ENCODE results near the gene LINGO3.
"Not testable (repeated sequence)": the region's sequence is repeated elsewhere in the genome, so short reads cannot be mapped to it uniquely, and the experiment has no call there.

The LINGO3 gene, protein sequence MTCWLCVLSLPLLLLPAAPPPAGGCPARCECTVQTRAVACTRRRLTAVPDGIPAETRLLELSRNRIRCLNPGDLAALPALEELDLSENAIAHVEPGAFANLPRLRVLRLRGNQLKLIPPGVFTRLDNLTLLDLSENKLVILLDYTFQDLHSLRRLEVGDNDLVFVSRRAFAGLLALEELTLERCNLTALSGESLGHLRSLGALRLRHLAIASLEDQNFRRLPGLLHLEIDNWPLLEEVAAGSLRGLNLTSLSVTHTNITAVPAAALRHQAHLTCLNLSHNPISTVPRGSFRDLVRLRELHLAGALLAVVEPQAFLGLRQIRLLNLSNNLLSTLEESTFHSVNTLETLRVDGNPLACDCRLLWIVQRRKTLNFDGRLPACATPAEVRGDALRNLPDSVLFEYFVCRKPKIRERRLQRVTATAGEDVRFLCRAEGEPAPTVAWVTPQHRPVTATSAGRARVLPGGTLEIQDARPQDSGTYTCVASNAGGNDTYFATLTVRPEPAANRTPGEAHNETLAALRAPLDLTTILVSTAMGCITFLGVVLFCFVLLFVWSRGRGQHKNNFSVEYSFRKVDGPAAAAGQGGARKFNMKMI

DNA sequence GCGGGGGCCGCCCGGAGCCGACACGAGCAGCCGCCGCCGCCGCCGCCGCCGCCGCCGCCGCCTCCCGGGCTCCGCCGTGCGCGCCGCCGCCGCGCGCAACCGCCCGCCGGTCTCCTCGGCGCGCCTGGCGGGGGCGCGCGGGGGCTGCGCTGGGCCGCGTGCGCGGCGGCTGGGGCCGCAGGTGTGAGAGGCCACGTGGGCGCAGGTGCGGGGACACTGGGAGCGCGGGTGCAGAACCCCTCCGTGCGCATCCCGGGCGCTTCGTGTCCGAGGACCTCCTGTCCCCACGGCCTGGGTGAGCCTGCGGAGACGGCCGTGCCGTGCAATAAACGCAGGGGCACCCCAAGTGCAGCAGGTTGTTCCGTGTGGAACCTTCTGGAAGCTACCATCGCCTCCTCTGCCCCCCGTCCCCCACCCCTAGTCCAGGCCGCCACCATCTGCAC, at the start of gene LINGO3:
LINGO3 (minus strand) TSS at position 41 of the 443 bp plus-strand sequence. CDS start 16,378 bp downstream, outside the sequence.
- DNase-seq = peak; percentile 75

DNA sequence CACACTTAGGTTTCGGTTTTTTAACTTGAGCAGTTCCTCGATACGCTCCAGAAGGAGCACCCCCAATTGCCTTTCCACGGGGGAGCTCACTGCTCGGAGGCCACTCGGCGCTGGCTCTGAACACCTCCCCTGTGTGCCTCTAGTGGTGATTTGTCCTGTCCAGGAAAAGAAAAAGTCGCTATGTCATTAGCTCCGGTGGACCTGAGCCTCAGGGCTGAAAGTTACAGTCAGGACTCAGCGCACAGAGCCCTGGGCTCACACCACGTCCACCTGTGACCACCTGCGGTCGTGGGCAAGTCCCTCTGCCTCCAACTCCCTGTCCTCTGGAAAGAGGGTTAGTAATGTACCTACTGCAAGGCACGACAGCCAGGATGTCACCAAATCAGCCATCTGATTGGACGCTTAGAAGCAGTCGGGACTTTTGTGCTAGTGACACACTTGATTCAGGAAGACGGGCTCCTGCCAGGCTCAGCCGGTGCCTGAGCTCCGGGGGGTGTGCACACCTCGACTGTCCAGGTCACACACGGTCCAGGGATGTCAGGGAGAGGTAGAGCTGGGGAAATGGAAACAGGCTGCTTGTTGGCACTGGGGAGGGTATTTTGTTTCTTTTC, 48.2 kb upstream of the LINGO3 start:
- DNase-seq = no peak

DNA sequence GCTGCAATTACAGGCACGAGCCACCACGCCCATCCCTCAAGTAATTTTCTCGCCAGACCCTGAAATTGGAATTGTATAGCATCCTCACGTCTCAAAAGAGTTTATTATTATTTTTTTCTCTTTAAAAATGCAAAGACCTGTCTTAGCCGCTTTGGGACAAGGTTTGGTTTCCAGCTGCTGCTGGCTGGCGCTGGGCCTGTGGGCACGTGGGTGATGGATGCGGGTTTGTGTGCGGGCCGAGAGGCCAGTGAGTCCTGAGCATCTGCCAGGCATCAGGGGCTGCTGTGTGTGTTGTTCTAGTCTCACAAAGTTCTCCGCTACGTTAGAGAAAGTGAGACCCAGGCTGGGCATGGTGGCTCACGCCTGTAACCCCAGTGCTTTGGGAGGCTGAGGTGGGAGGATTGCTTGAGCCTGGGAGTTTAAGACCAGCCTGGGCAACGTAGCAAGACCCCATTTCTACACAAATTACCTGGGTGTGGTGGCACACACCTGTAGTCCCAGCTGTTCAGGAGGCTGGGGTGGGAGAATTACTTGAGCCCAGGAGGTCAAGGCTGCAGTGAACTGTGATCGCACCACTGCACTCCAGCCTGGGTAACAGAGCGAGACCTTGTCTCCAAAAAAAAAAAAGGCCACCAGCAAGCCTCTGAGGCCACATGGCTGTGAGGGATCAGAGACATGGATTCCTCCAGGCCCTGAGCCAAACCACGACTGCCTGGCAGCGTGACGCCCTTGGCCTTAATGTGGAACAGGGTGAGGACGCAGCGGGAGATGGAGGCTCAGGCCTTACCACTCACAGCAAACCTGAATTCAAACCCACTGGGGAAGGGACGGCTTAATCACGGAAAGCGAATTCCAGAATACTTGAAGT, 47.4 kb upstream of the LINGO3 start:
- DNase-seq = no peak

DNA sequence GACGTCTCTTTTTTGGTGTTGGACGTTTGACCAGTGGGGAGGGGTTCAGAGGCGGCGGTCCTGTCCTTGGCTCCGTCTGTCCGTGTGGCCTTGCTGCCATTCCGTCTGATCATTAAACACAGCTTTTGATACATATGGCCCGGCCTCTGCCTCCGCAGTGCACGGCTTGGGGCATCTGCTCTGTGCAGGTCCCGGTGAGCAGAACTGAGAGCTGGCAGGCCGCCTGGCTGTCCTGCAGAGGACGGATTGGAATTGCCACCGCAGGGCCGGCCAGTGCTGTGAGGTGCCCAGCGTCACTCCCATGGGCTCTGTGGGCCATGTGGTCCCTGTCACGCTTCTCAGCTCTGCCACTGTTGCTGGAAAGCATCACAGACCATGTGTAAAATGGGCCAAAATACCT, 46.7 kb upstream of the LINGO3 start:
- no peak for DNase-seq

DNA sequence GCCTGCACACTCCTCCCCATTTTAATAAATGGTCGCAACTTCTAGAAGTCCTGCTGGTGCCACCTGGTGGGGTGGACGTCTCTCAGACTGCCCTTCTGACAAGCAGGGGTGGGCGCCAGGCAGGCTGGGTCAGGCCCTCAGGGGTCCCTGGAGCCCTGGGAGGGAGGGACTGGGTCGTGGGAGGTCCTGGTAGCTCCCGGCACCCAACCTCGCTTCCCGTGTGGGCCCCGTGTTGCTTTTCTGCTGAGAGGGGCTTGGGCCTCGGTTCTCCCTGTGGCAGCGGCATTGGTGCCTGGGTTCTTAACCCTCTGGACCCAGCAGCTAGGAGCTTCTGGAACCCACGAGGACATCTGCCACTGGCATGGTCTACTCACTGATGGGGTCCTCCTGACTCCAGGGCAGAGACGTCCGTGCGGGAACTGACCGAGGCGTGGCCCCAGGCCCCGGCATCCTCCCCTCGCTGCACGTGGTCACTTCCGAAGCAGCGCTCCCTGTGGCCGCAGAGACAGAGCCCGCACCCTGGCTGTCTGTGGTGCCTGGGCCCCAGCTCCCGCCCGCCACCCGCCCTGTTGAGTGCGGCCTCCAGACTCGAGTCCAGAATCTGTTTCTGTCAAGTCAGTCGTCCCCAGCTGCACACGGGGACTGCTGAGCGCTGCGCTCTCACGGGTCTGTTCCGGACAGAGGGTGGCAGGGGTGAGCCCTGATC, 46.1 kb upstream of the LINGO3 start:
- no peak for DNase-seq

DNA sequence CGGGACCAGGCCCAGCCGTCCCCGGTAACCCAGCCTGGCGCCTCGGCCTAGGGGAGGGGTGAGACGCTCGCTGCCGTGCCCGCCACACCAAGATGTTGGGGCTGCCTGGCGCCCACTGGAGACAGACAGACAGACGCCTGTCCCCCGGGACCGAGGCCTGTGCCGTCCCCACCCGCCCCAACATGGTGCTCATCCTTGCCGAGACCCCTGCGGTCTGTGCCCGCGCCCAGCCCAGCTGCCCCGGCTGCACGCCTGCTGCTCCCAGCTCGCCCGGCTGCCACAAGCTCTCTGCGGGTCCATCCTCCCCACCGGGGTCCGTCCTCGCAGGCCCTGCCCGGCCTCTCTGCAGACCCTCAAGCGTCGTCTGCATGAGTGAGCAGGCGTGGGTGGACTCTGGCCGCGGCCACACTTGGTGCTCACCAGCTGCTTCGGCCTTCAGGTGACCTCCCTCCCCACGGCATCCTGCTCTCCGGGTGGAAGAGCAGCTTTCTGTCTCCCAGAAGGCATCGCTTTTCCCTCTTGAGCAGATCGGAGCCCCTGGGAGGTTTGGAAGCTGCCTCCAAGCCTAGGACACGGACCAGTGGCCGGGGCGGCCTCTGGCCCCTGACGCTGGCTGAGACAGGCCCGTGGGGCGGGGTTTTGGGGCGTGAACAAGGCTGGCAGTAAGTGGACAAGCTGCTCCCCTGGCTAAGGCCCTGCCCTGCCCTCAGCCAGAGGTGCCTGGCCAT, 45.4 kb upstream of the LINGO3 start:
- no peak for DNase-seq

DNA sequence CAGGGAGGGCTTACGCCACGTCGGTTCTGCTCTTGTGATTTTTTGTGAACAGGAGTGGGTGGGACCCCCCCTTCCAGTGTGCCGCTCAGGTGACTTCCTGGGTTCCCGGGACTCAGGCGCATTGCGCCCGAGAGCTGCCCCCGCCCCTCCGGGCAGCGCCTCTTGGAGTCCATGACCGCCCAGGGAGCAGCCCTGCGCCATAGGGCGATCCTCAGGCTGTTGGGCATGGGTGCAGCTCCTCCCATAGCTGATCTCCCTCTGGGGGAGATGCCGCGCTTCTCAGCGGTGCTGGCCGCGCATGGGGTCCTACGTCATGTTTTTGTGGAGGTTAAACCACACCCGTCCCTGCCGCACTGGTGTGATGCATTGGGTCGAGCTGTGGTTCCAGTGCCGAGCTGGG, 44.2 kb upstream of the LINGO3 start:
- no peak for DNase-seq

DNA sequence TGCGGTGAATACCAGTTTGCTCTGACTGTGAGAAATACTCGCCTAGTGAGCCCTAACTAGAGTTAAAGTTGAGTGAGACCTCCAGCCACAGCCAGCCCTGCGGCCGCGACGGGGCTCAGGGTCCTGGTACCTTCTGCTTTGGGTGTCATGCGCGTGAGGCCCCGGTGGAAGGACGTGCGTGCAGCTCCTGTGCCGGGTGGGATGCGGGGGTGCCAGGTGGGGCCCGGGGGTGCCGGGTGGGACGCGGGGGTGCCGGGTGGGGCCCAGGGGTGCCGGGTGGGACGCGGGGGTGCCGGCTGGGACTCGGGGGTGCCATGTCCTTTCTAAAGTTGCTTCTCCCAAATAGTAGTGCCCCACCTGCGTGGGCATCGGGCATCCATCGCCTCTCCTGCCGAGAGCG, 43.6 kb upstream of the LINGO3 start:
- no peak for DNase-seq

DNA sequence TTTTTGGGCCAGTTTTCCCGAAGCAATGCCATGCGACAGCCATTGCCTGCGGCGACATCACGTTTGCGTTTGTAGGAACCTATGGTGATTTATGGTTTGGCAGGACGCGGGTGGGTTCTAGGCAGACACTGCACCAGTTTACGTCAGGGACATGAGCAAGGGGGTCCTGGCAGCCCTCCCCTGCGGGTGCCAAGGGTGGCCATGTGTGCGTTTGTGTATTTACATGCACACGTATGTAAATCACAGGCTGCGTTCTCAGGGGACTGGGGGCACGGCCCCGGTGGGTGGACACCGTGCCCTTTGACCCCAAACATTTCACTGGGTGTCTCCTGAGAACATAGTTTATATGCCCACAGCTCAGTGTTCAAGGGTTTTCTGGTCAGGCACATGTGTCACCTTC, 42.7 kb upstream of the LINGO3 start:
- DNase-seq = no peak

DNA sequence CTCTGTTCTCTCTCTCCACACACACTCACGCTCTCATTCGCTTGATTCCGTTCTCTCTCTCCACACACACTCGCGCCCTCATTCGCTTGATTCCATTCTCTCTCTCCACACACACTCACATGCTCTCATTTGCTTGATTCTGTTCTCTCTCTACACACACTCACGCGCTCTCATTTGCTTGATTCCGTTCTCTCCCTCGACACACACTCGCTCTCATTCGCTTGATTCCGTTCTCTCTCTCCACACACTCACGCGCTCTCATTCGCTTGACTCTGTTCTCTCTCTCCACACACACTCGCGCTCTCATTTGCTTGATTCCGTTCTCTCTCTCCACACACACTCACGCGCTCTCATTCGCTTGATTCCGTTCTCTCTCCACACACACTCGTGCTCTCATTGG, 41.9 kb upstream of the LINGO3 start:
- not testable (repeated sequence) for DNase-seq

DNA sequence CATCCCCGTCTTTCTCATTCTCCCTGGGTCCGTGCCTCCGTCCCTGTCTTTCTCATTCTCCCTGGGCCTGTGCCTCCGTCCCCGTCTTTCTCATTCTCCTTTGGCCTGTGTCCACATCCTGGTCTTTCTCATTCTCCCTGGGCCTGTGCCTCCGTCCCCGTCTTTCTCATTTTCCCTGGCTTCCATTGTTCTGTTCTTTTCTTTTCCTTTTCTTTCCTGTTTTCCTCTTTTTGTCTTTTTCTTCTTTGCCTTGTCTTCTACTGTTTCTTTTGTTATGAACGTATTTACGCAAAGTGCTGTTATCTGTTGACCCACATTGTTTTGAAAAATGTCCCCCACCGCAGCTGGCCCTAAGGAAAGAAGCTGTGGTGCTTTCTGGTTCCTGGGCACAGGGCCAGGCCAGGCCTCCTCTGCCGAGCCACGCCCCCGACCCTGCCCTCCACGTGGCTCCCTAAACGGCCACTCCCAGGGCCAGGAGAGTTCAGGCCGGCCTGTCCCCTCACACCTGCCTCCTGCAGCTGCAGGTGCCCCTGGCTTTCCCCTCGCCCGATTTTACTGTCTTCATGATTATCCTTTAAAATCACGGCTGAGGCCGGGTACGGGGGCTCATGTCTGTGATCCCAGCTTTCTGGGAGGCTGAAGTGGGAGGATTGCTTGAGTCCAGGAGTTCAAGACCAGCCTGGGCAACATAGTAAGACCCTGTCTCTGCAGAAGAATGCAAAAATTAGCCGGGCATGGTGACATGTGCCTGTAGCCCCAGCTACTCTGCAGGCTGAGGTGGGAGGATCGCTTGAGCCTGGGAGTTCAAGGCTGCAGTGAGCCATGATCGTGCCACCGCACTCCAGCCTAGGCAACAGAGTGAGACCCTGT, 38.1 kb upstream of the LINGO3 start:
- no peak for DNase-seq

DNA sequence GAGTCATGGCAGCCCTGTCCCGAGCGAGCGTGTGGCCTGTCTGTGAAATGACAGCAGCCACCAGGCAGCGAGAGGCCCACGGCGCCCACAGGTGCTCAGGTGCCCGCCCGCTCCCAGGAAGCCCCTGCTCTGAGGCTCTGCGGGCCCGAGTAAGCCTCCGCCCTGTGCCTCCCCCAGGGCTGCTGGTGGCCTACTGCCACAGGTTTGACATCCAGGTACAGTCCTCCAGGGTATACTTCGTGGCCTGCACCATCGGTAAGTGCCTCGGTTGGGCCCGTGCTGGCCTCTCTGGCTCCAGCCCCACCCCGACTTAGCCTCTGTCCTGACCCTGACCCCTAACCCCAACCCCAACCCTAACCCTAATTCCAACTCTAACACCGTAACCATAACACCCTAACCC, 37.1 kb upstream of the LINGO3 start:
- DNase-seq = no peak

DNA sequence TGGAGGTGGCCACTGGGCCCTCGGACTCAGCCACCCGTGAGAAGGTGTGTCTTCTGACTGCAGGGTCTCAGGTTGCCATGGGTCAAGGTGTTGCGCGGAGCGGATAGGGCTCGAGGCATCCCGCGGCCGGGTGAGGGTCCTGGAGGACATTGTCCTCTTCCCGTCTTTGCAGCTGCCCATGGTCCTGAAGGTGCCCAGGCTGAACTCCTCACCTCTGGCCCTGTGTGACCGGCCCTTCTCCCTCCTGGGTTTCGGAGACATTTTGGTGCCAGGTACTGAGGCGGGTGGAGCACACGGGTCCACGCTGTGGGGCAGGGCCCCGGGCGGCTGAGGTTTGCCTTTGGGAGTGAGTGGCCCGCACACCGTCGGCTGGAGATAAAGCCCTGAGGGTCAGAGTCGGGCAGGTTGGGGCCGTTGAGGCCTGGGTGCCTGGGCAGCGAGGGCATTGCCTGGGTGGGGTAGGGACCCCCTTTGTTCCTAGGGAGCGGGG, 36.5 kb upstream of the LINGO3 start:
- DNase-seq = no peak

DNA sequence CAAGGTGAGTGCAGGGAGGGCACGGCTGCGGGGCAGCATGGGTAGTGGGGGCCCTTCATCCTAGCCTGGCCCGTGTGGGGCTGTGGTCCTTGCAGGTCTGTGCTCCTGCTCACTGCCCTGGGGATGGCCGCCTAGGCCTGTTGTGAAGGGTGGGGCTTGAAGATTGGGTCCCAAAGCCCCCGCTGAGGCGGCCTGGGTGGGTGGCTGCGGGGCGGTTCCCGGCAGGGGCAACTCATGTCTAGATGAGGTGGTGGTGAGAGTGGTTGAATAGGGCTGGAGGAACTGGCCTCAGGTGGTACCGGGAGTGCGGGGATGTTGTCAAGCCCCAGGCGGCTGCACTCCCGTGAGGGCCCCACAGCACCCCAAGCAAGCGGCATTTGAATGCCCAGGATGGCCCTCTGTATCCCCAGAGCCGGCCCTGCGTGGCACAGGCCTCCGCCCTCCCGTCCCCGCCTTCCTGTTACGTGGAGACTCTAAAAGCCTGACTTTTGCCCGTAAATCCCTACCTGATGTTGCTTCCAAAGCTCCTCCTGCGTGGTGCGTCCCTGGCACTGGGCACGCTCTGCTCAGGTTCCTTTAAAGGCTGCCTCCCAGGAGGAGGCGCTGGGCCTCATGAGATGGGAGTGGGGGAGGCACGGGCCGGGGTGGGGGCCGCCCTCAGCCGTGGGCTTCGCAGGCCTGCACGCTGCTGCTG, 35.5 kb upstream of the LINGO3 start:
- DNase-seq = no peak

DNA sequence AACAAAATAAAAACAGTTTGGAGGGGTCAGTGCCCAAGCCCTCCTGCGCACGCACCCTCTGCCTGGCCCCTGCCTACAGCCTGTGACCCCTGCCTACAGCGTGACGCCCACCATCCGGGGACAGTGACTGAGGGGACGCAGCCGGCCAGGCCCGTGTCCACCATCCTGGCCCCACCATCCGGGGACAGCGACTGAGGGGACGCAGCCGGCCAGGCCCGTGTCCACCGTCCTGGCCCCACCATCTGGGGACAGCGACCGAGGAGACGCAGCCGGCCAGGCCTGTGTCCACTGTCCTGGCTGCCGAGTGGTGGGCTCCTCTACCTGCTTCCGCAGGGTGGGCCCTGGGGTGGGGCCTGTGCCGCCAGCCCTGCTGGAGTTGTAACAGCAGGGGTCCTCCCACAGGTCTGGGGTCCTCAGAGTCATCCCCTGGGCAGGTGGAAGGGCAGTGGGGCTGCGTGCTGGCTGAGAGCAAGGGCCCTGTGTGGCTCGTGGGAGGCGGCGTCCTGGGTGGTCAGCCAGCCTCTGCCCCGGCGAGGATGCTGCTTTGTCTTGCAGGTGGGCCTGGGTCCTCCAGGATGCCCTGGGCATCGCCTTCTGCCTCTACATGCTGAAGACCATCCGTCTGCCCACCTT, 34.8 kb upstream of the LINGO3 start:
- no peak for DNase-seq

DNA sequence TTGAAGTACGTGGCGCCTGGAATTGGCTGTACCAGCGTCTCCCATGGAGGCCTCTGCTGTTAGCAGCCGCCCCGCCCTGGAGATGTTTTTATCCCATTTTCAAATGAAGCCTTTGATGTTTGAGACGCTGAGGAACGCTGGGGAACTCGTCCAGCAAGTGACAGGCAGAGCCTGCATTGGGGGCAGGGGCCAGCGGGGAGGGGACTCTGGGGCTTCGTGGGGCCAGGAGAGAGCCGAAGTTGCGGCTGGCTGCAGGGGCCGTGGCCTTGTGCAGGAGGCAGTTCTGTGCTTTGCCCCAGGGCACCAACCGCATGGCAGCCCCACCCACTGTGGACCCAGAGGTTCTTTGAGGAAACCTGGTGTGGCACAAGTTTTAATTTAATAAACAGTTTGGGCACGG, 34.0 kb upstream of the LINGO3 start:
- no peak for DNase-seq

DNA sequence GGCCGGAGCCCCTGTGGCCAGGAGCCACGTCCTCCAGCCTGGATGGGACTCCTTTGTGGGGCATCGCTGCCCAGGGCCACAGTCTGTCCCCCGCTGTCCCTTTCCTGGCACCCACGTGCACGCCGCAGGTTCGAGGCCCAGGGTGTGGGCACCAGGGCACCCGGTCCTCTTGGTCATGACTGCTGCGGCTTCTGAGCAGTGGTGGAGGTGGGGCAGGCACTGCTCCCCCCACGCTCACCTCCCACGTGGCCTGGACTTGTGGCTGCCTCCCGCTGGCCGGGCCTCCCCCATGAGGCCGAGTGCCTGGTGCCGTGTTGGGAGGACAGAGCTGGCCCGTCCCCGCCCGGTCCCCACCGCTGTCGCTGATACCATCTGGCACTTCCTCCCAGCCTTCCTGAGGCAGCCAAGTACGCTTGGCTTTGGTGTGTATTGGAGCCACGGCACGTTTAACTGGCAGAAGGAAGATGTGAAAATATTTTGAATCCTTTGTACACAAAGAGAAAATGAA, 33.3 kb upstream of the LINGO3 start:
- no peak for DNase-seq

DNA sequence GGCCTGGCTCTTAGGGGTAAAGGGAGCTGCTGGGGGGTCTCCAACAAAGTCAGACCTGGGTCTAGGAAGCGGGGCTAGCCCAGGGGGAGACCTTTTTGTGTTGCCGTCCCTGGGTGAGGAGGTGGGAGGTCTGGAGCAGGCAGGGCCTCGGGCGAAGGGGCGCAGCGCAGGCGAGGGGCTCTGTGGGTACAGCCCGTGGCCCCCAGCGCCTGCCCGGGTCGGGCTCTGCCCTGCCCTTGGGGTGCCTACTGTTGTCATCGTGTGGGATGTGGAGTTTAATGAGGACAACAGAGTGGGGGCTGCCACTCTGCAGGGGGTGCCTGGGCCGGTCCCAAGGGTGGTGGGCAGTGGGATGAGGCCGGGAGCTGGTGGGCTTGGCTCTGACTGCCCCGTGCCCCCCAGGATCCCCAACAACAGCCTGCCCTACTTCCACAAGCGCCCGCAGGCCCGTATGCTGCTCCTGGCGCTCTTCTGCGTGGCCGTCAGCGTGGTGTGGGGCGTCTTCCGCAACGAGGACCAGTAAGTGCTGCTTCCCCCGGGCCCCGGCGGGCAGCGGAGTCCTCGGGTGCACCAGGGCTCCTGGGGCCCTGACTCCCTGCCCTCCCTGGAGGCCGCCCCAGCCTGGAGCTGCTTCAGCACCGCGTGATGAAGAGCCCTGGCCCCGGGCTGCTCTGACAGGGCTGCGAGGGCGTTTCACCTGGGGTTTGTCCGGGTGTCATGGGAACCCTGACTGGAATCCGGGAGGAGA, 32.7 kb upstream of the LINGO3 start:
- no peak for DNase-seq
